Astrocyte (in vitro differentiated cells and primary cell): ENCODE measurements around the gene THOC3. TPM values are rescaled to one million over a fixed set of nuclear protein-coding genes. Genes with fewer than 3 reads are reported as not detected.
A peak's percentile ranks its signal among the peaks of the same experiment; 100 is the strongest.
"Not testable (repeated sequence)": the region's sequence is repeated elsewhere in the genome, so short reads cannot be mapped to it uniquely, and the experiment has no call there.

ENCODE experiments used
- DNase-seq: peaks from one replicate; pipeline ENCODE4 v3.0.0-alpha.2; 2010; ENCODE audit warnings: low read depth
- FAIRE-seq: peaks from 2 replicates; lab custom pipeline; 2011; peaks lifted over from hg19 to GRCh38; lab: Jason Lieb, UNC
- H2AFZ ChIP-seq: 2 replicates; pipeline ENCODE4 v1.6.0; 2012; ENCODE audit warnings: low read depth, low read length, inconsistent platforms
- H3K27ac ChIP-seq: 2 replicates; pipeline ENCODE4 v1.5.1; 2011; ENCODE audit warnings: low read depth, low read length, inconsistent platforms
- H3K27me3 ChIP-seq: 2 replicates; pipeline ENCODE4 v1.6.0; 2011; ENCODE audit warnings: low read length, inconsistent platforms; ENCODE audit not compliant: insufficient read depth
- H3K36me3 ChIP-seq: 2 replicates; pipeline ENCODE4 v1.5.1; 2011; ENCODE audit warnings: low read length, inconsistent platforms; ENCODE audit not compliant: insufficient read depth
- H3K4me1 ChIP-seq: 2 replicates; pipeline ENCODE4 v1.5.1; 2011; ENCODE audit warnings: low read length, inconsistent platforms; ENCODE audit not compliant: insufficient read depth
- H3K4me2 ChIP-seq: 2 replicates; pipeline ENCODE4 v1.6.0; 2012; ENCODE audit warnings: low read length, inconsistent platforms
- H3K4me3 ChIP-seq: 2 replicates; pipeline ENCODE4 v1.5.1; 2011; ENCODE audit warnings: low read depth, mild to moderate bottlenecking, low read length, inconsistent platforms; ENCODE audit not compliant: insufficient read depth
- H3K79me2 ChIP-seq: 2 replicates; pipeline ENCODE4 v1.6.0; 2012; ENCODE audit warnings: mild to moderate bottlenecking, low read length, inconsistent platforms; ENCODE audit not compliant: insufficient read depth
- H3K9ac ChIP-seq: 2 replicates; pipeline ENCODE4 v1.6.0; 2012; ENCODE audit warnings: mild to moderate bottlenecking, low read length, inconsistent platforms
- H3K9me3 ChIP-seq: 2 replicates; pipeline ENCODE4 v1.5.1; 2012; ENCODE audit warnings: low read depth, mild to moderate bottlenecking, low read length, inconsistent platforms; ENCODE audit not compliant: insufficient read depth
- H4K20me1 ChIP-seq: 2 replicates; pipeline ENCODE4 v1.6.0; 2012; ENCODE audit warnings: low read length, inconsistent platforms; ENCODE audit not compliant: insufficient read depth
- H3K27ac Mint-ChIP-seq: one replicate; pipeline ENCODE4 v1.8.0; 2021; ENCODE audit warnings: mild to moderate bottlenecking, mixed read lengths; ENCODE audit not compliant: unreplicated experiment
- H3K27me3 Mint-ChIP-seq: one replicate; pipeline ENCODE4 v1.8.0; 2021; ENCODE audit warnings: low read depth, mixed read lengths; ENCODE audit not compliant: unreplicated experiment
- H3K36me3 Mint-ChIP-seq: one replicate; pipeline ENCODE4 v1.8.0; 2021; ENCODE audit warnings: low read depth, mixed read lengths; ENCODE audit not compliant: unreplicated experiment
- H3K4me1 Mint-ChIP-seq: one replicate; pipeline ENCODE4 v1.8.0; 2021; ENCODE audit warnings: low read depth, mixed read lengths; ENCODE audit not compliant: unreplicated experiment
- H3K4me3 Mint-ChIP-seq: one replicate; pipeline ENCODE4 v1.8.0; 2021; ENCODE audit warnings: mild to moderate bottlenecking, moderate library complexity, mixed read lengths; ENCODE audit not compliant: unreplicated experiment
- H3K9me3 Mint-ChIP-seq: one replicate; pipeline ENCODE4 v1.8.0; 2021; ENCODE audit warnings: mild to moderate bottlenecking, mixed read lengths; ENCODE audit not compliant: unreplicated experiment
- CTCF ChIP-seq: IDR thresholded peaks from 2 replicates; pipeline ENCODE4 v1.5.1; 2011; ENCODE audit warnings: low read depth, mild to moderate bottlenecking, inconsistent platforms, low read length, moderate library complexity; ENCODE audit not compliant: insufficient read depth
- EZH2 ChIP-seq: IDR thresholded peaks from 2 replicates; pipeline ENCODE4 v1.6.1; 2012; ENCODE audit warnings: mild to moderate bottlenecking, low read length, inconsistent platforms; ENCODE audit not compliant: insufficient read depth
- total RNA-seq: library from RNA; stranded (reverse); gene quantifications from 2 replicates; pipeline ENCODE4 v1.2.1, GENCODE V29; 2021

THOC3 gene
- total RNA-seq, 1 donor from 2014 or later, result 55.0 TPM

- no peak overlapping the region for H3K4me3 ChIP-seq
- Mint-ChIP-seq H3K4me3 (no peak overlapping the region), H3K36me3 (peaks cover 2% of the 10 kb centered on the region), H3K27me3 (no peaks in the 10 kb centered on the region), H3K4me1 (peaks cover 26% of the 10 kb centered on the region), H3K27ac (peak overlapping the region; percentile 49), H3K9me3 (no peaks in the 10 kb centered on the region)
- H3K79me2 ChIP-seq, result no peaks in the 10 kb centered on the region
- H3K27me3 ChIP-seq, result no peaks in the 10 kb centered on the region
- H4K20me1 ChIP-seq, result no peaks in the 10 kb centered on the region
- H3K9ac ChIP-seq, result no peak overlapping the region
- TF ChIP-seq EZH2, result no peak
- peaks cover 23% of the 10 kb centered on the region for H3K4me1 ChIP-seq
- DNase-seq, result no peak
- no peaks in the 10 kb centered on the region for H3K36me3 ChIP-seq
- peak overlapping the region; percentile 73 for H3K4me2 ChIP-seq
- no peak overlapping the region for H3K27ac ChIP-seq
- H2AFZ ChIP-seq, result no peak overlapping the region
- no peaks in the 10 kb centered on the region for H3K9me3 ChIP-seq
- peak; percentile 47 for FAIRE-seq
Measured at GRCh38 chr5:175921061-175921730, 46.9 kb downstream of the THOC3 start.

GRCh38 chr5:175920231-175920811 lies 47.8 kb downstream of the THOC3 start:
- Mint-ChIP-seq H3K4me1 (peaks cover 26% of the 10 kb centered on the region), H3K27ac (no peak overlapping the region)
- no peak for DNase-seq

GRCh38 chr5:175915066-175916037 lies 52.8 kb downstream of the THOC3 start:
- not testable (repeated sequence) for H3K9me3 ChIP-seq, H4K20me1 ChIP-seq, H2AFZ ChIP-seq, H3K4me3 Mint-ChIP-seq, FAIRE-seq, H3K27ac Mint-ChIP-seq, H3K4me1 ChIP-seq, H3K27me3 ChIP-seq, DNase-seq, H3K36me3 Mint-ChIP-seq, H3K9ac ChIP-seq, H3K9me3 Mint-ChIP-seq, H3K4me3 ChIP-seq, H3K4me1 Mint-ChIP-seq, H3K27ac ChIP-seq, H3K36me3 ChIP-seq, H3K79me2 ChIP-seq, H3K27me3 Mint-ChIP-seq, H3K4me2 ChIP-seq

More at GRCh38 chr5:175920231-175920811, 47.8 kb downstream of the THOC3 start:
- no peaks in the 10 kb centered on the region for H3K27me3 Mint-ChIP-seq
- H3K27me3 ChIP-seq, result no peaks in the 10 kb centered on the region
- H3K36me3 Mint-ChIP-seq, result peaks cover 2% of the 10 kb centered on the region
- H2AFZ ChIP-seq, result no peak overlapping the region
- no peak overlapping the region for H3K4me2 ChIP-seq
- no peaks in the 10 kb centered on the region for H3K79me2 ChIP-seq
- no peaks in the 10 kb centered on the region for H3K9me3 Mint-ChIP-seq
- no peak overlapping the region for H3K9ac ChIP-seq
- H3K27ac ChIP-seq, result no peak overlapping the region
- H3K9me3 ChIP-seq, result no peaks in the 10 kb centered on the region
- TF ChIP-seq EZH2 (no peak), CTCF (no peak)
- H3K4me3 Mint-ChIP-seq, result no peak overlapping the region
- H4K20me1 ChIP-seq, result no peaks in the 10 kb centered on the region
- H3K36me3 ChIP-seq, result no peaks in the 10 kb centered on the region
- peaks cover 23% of the 10 kb centered on the region for H3K4me1 ChIP-seq
- no peak for FAIRE-seq
- H3K4me3 ChIP-seq, result no peak overlapping the region

- H3K36me3 Mint-ChIP-seq, DNase-seq, H3K27ac ChIP-seq, H4K20me1 ChIP-seq, H3K79me2 ChIP-seq, H3K4me2 ChIP-seq, H3K4me1 Mint-ChIP-seq, H3K36me3 ChIP-seq, H3K4me3 Mint-ChIP-seq, H3K9me3 Mint-ChIP-seq, H3K9me3 ChIP-seq, H2AFZ ChIP-seq, H3K9ac ChIP-seq, H3K4me1 ChIP-seq, H3K4me3 ChIP-seq, H3K27ac Mint-ChIP-seq, H3K27me3 Mint-ChIP-seq, H3K27me3 ChIP-seq, FAIRE-seq: not testable (repeated sequence)
Measured at GRCh38 chr5:175913835-175914672, 54.1 kb downstream of the THOC3 start.
